Stimulated activated CD8-positive, alpha-beta memory T cell treated with anti-CD3 and anti-CD28 coated beads, Interleukin-12 subunit alpha, Interleukin-12 subunit beta, amount 100 ng/mL, for 4 hours (primary cell): ENCODE measurements around the gene PDK2.
A peak's percentile ranks its signal among the peaks of the same experiment; 100 is the strongest.

Experiments used
- DNase-seq: peaks from one replicate; pipeline ENCODE4 v3.0.0-alpha.2; 2020; ENCODE audit warnings: low read depth

Gene PDK2

GRCh38 chr17:50135316-50136095 lies 40.4 kb downstream of the PDK2 start:
- DNase-seq, result no peak

GRCh38 chr17:50136096-50136687 lies 41.0 kb downstream of the PDK2 start:
- no peak for DNase-seq

- no peak for DNase-seq
These were observed 41.9 kb downstream of the PDK2 start for GRCh38 chr17:50137042-50137441.

GRCh38 chr17:50139185-50139783 lies 44.1 kb downstream of the PDK2 start:
- no peak for DNase-seq

GRCh38 chr17:50139950-50140885 lies 45.1 kb downstream of the PDK2 start:
- peak; percentile 66 for DNase-seq

GRCh38 chr17:50141026-50141744 lies 46.0 kb downstream of the PDK2 start:
- no peak for DNase-seq

- no peak for DNase-seq
These were observed 46.6 kb downstream of the PDK2 start for GRCh38 chr17:50141745-50142110.

- DNase-seq, result no peak
These were observed 48.5 kb downstream of the PDK2 start for GRCh38 chr17:50143461-50144176.

- no peak for DNase-seq
These were observed 49.2 kb downstream of the PDK2 start for GRCh38 chr17:50144355-50144754.

GRCh38 chr17:50144845-50145531 lies 49.8 kb downstream of the PDK2 start:
- no peak for DNase-seq

GRCh38 chr17:50145532-50146229 lies 50.5 kb downstream of the PDK2 start:
- no peak for DNase-seq

GRCh38 chr17:50146230-50146926 lies 51.2 kb downstream of the PDK2 start:
- no peak for DNase-seq

- no peak for DNase-seq
These were observed 51.9 kb downstream of the PDK2 start for GRCh38 chr17:50146927-50147665.

GRCh38 chr17:50147841-50148225 lies 52.7 kb downstream of the PDK2 start:
- no peak for DNase-seq

GRCh38 chr17:50148226-50149090 lies 53.3 kb downstream of the PDK2 start:
- peak; percentile 77 for DNase-seq

- no peak for DNase-seq
These were observed 53.9 kb downstream of the PDK2 start for GRCh38 chr17:50149091-50149416.
